Body of pancreas (tissue), 4 donors: ENCODE results near the gene CSTPP1. TPM values are rescaled to one million over a fixed set of nuclear protein-coding genes. Genes with fewer than 3 reads are reported as not detected.

Source experiments
- ATAC-seq: fragments of 150-250 bp; one replicate; pipeline ENCODE4 v1.9.1; 2016
- DNase-seq, 4 donors: peaks; one replicate each; pipeline ENCODE4 v3.0.0-alpha.2; 2019
- H3K27ac ChIP-seq, 4 donors: fragments of 200-600 bp; sonication (generic); 1 replicate in 3 of 4; 2 replicates in 1 of 4; pipeline versions ENCODE4 v1.5.1 to v1.6.1; 2016 to 2019; ENCODE audit warnings: mild to moderate bottlenecking in 1 of 4, mixed read lengths in 1 of 4, moderate library complexity in 1 of 4
- H3K27me3 ChIP-seq, 2 donors: fragments of 200-600 bp; sonication (generic); one replicate each; pipeline ENCODE4 v1.6.0; 2016; ENCODE audit warnings: mild to moderate bottlenecking in 1 of 2
- H3K36me3 ChIP-seq, 2 donors: fragments of 200-600 bp; sonication (generic); replicated peaks in 1 of 2; 2 replicates each; pipeline ENCODE4 v1.5.1; 2016; ENCODE audit warnings: low read depth in 2 of 2; ENCODE audit not compliant: insufficient read depth in 1 of 2
- H3K4me1 ChIP-seq: fragments of 200-600 bp; sonication (generic); one replicate; pipeline ENCODE4 v1.6.0; 2016
- H3K4me3 ChIP-seq, 2 donors: fragments of 200-600 bp; sonication (generic); 1 replicate in 1 of 2; 2 replicates in 1 of 2; pipeline ENCODE4 v1.5.1; 2016 to 2019
- H3K9me3 ChIP-seq, 3 donors: fragments of 200-600 bp; sonication (generic); 1 replicate in 2 of 3; 2 replicates in 1 of 3; pipeline ENCODE4 v1.5.1; 2016
- CTCF ChIP-seq, 7 experiments: fragments of 450-650 bp in 4 of 7; fragments of 200-600 bp in 3 of 7; sonication (generic) in 3 of 7; IDR thresholded peaks; one replicate each; pipeline ENCODE4 v1.5.1; 2016 to 2019; ENCODE audit warnings: antibody characterized with exemption in 7 of 7
- POLR2A ChIP-seq, 3 donors: fragments of 450-650 bp; IDR thresholded peaks; one replicate each; pipeline ENCODE4 v1.6.1; 2016; ENCODE audit warnings: antibody characterized with exemption in 3 of 3, mild to moderate bottlenecking in 2 of 3
- WGBS, 2 donors: methylation state at CpG; one replicate each; pipeline ENCODE4 v1.1.5; 2017; 5-methylcytosine and 5-hydroxymethylcytosine counted together
- intact Hi-C: fragments of 100-400 bp; cut with DNase I; formaldehyde crosslinking; loops from one replicate; pipeline ENCODE4 v1.15.1; 2023
- total RNA-seq, 2 donors: library from RNA; depleted of rRNA; stranded (reverse); fragments of >200 nt; gene quantifications; one replicate each; pipeline ENCODE4 v1.1.0, GENCODE V29; 2016

CSTPP1 gene
- total RNA-seq, 2 donors from 2014 or later, result 11.2 to 13.2 TPM

- no peaks in the 10 kb centered on the region for H3K36me3 ChIP-seq
- TF ChIP-seq POLR2A (IDR thresholded peaks at IDR 0.05), result no peak
- no peak for TF ChIP-seq CTCF (IDR thresholded peaks at IDR 0.05)
- no peaks in the 10 kb centered on the region for H3K27me3 ChIP-seq
- DNase-seq (no peak), ATAC-seq (no peak)
- peaks cover 42% of the 10 kb centered on the region for H3K4me1 ChIP-seq
- no peak overlapping the region for H3K27ac ChIP-seq
- 92 to 96% methylated on average over 14 to 15 of the region's 17 CpGs for WGBS, 2 donors
- no peaks in the 10 kb centered on the region for H3K9me3 ChIP-seq
- intact Hi-C loops, result no loop called here
- no peak overlapping the region for H3K4me3 ChIP-seq
These were observed 245.8 kb downstream of the CSTPP1 start for GRCh38 chr11:47182380-47182779.

- no peaks in the 10 kb centered on the region for H3K36me3 ChIP-seq
- TF ChIP-seq POLR2A (IDR thresholded peaks at IDR 0.05), result no peak
- TF ChIP-seq CTCF (IDR thresholded peaks at IDR 0.05), result no peak
- no peak overlapping the region for H3K4me3 ChIP-seq
- no peaks in the 10 kb centered on the region for H3K9me3 ChIP-seq
- H3K27me3 ChIP-seq, result no peaks in the 10 kb centered on the region
- intact Hi-C loops, result no loop called here
- ATAC-seq (no peak), DNase-seq (no peak)
- peaks cover 42% of the 10 kb centered on the region for H3K4me1 ChIP-seq
- no peak overlapping the region for H3K27ac ChIP-seq
- 83 to 86% methylated on average over 17 to 18 of the region's 25 CpGs for WGBS, 2 donors
These were observed 246.7 kb downstream of the CSTPP1 start for GRCh38 chr11:47183031-47183856.

- DNase-seq, result no peak
- H3K9me3 ChIP-seq, result no peaks in the 10 kb centered on the region
- H3K4me3 ChIP-seq, result no peak overlapping the region
- no peaks in the 10 kb centered on the region for H3K36me3 ChIP-seq
- peak overlapping the region in 3 of 4 donors; percentile 85 to 92 (median 91) for H3K27ac ChIP-seq
- no peak for ATAC-seq
- peaks cover 44% of the 10 kb centered on the region for H3K4me1 ChIP-seq
- H3K27me3 ChIP-seq, result no peaks in the 10 kb centered on the region
- TF ChIP-seq CTCF (IDR thresholded peaks at IDR 0.05) (no peak), POLR2A (IDR thresholded peaks at IDR 0.05) (no peak)
- intact Hi-C loops, result no loop called here
- WGBS, 2 donors, result 77 to 80% methylated on average over 7 of the region's 7 CpGs
These were observed 247.4 kb downstream of the CSTPP1 start for GRCh38 chr11:47183969-47184368.

- DNase-seq, result peak; percentile 55 to 82 (median 74)
- Histone ChIP-seq H3K4me3 (peak overlapping the region; percentile 63 to 77), H3K27ac (peak overlapping the region; percentile 85 to 92 (median 90)), H3K36me3 (no peaks in the 10 kb centered on the region), H3K4me1 (peaks cover 47% of the 10 kb centered on the region), H3K9me3 (no peaks in the 10 kb centered on the region), H3K27me3 (no peaks in the 10 kb centered on the region)
- TF ChIP-seq CTCF (IDR thresholded peaks at IDR 0.05) (no peak), POLR2A (IDR thresholded peaks at IDR 0.05) (no peak)
- no peak for ATAC-seq
- WGBS, 2 donors, result 17% methylated on average over 9 of the region's 13 CpGs; no CpG with 5 or more reads in 1 of the 2 donors
- intact Hi-C loops, result no loop called here
These were observed 248.2 kb downstream of the CSTPP1 start for GRCh38 chr11:47184711-47185304.
